ENCODE results near the gene PRPF38A.
A peak's percentile ranks its signal among the peaks of the same experiment; 100 is the strongest.
"Not testable (repeated sequence)": the region's sequence is repeated elsewhere in the genome, so short reads cannot be mapped to it uniquely, and the experiment has no call there.

Gene PRPF38A

DNA sequence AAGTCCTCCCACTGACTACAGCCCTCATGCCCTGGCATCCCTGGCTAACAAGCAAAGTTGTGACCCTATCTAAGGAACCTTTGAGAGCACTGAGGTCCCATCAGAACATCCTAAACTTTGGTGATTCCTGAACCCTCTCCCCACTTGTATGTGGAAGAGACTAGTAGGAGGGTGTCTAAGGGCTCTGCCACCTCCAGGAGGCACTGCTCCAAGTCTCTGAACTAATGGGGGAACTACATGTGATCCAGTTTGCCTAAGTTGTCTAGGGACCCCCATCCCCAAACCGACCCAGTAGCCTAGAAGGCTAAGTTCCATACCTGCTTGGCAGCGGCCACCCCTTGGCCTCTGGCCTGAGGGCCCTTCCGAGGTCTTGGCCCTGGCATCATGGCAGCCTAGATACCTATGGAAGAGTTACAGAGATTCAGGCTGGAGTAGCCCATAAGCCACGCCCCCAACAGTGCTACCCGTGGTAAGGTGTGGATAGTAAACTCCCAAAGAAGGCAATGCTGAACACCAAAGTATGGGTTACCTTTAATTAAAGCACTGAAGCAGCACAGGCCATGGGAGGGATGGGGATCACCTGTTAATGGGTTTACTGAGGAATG is 40.1 kb upstream of the PRPF38A start:
- H3K9ac ChIP-seq (ENCODE audit: low read depth in 1 of 2, low read length in 2 of 2), result no peak overlapping the region
- H3K4me3 ChIP-seq (ENCODE audit: low read length in 2 of 2), result peak overlapping the region; percentile 71 to 85
- H3K36me3 ChIP-seq (ENCODE audit: control insufficient read depth in 2 of 2, insufficient read depth in 2 of 2, low read length in 2 of 2), result peaks cover 25 to 32% of the 10 kb centered on the region in 2 donors

DNA sequence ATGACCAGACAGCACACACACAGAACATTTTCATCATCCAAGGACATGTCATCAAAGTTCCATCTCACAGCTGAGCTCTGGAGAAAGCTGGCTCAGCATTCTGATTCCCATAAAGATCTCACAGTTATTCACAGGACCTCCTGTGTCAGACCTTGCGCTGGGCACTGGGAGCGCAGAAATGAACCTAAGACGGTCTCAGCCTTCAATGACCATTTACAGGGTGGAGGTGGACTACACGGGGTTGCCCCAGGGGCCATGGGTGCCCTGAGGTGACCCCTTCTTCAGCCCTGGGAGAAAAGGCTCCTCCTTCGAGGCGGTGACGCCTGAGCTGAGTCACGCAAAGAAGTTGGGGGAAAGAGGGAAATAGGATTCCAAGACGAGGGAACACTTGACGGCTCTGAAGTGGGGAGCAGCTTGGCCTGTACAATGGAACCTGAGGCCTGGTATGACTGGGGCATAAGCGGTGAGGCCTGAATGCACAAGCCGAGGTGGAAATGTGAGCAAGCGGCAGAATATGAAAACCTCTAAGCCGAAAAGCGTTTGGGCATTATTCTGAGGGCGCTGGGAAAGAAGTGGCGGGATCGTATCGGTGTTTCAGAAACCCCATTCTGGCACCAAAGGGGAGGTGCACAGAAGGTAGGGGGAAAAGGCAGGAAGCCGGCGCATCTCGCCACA is 39.2 kb upstream of the PRPF38A start:
- peaks cover 17 to 24% of the 10 kb centered on the region in 2 donors for H3K36me3 ChIP-seq (ENCODE audit: control insufficient read depth in 2 of 2, insufficient read depth in 2 of 2, low read length in 2 of 2)
- H3K27me3 ChIP-seq (ENCODE audit: control insufficient read depth in 2 of 2, insufficient read depth in 2 of 2, low read length in 2 of 2), result no peaks in the 10 kb centered on the region
- H3K9ac ChIP-seq (ENCODE audit: low read depth in 1 of 2, low read length in 2 of 2), result peak overlapping the region; percentile 87 to 96
- no peaks in the 10 kb centered on the region for H3K9me3 ChIP-seq (ENCODE audit: control insufficient read depth in 2 of 2, low read length in 2 of 2)
- peaks cover 14% of the 10 kb centered on the region in 2 donors for H3K4me1 ChIP-seq (ENCODE audit: control insufficient read depth in 2 of 2, insufficient read depth in 2 of 2, low read length in 2 of 2)
- H3K27ac ChIP-seq (ENCODE audit: low read depth in 2 of 2, low read length in 2 of 2), result peak overlapping the region; percentile 93 to 97
- peak overlapping the region; percentile 71 to 85 for H3K4me3 ChIP-seq (ENCODE audit: low read length in 2 of 2)

More for the DNA sequence above, 40.1 kb upstream of the PRPF38A start:
- no peaks in the 10 kb centered on the region for H3K27me3 ChIP-seq (ENCODE audit: control insufficient read depth in 2 of 2, insufficient read depth in 2 of 2, low read length in 2 of 2)
- peaks cover 14% of the 10 kb centered on the region in 2 donors for H3K4me1 ChIP-seq (ENCODE audit: control insufficient read depth in 2 of 2, insufficient read depth in 2 of 2, low read length in 2 of 2)
- H3K9me3 ChIP-seq (ENCODE audit: control insufficient read depth in 2 of 2, low read length in 2 of 2), result no peaks in the 10 kb centered on the region
- peak overlapping the region; percentile 93 to 97 for H3K27ac ChIP-seq (ENCODE audit: low read depth in 2 of 2, low read length in 2 of 2)

DNA sequence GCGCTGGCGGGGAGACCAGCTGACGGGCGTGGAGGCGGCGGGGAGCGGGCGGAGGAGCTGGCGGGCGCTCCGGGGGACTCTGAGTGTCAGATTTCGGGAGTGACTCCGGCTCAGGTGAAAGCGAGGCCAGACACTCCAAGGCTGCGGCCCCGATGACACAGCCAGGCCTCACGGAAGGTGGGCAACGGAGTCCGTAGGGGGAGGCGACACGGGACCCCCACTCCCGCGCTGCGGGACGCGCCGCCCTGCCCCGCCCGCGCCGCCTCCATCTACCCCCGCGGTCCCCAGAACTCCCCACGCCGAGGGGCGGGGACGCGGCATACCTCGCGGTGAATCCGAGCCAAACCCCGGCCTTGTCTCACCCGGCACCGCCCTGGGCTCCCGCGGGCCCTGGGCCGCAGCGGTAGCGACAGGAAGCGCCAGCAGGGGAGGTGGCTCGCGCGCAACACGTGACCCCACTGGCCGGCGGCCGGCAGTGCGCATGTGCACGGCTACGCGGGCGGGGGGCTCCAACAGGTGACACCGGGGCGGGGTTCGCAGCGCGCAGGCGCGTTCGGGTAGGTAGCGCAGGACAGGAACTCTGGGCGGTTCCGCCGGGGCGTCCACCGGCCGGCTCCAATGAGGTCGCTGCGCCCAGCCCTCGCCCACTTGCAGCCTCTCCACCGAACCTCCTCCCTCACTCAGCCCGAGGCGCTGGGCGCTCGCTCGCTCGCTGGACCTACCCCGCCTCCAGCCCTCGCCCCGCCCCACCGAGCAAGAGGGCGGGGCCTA is 38.5 kb upstream of the PRPF38A start, which contains the start of gene CC2D1B:
CC2D1B (minus strand) TSS at position 460 of the 771 bp plus-strand sequence. CDS start 1,585 bp downstream, outside the sequence.
- H3K9me3 ChIP-seq (ENCODE audit: control insufficient read depth in 2 of 2, low read length in 2 of 2), result no peaks in the 10 kb centered on the region
- peak within 1 kb of the TSS; percentile 87 to 96 for H3K9ac ChIP-seq (ENCODE audit: low read depth in 1 of 2, low read length in 2 of 2)
- peaks cover 10 to 17% of the 10 kb centered on the region in 2 donors for H3K36me3 ChIP-seq (ENCODE audit: control insufficient read depth in 2 of 2, insufficient read depth in 2 of 2, low read length in 2 of 2)
- H3K27ac ChIP-seq (ENCODE audit: low read depth in 2 of 2, low read length in 2 of 2), result peak within 1 kb of the TSS; percentile 93 to 97
- H3K27me3 ChIP-seq (ENCODE audit: control insufficient read depth in 2 of 2, insufficient read depth in 2 of 2, low read length in 2 of 2), result no peaks in the 10 kb centered on the region
- peak within 1 kb of the TSS; percentile 71 to 85 for H3K4me3 ChIP-seq (ENCODE audit: low read length in 2 of 2)
- peaks cover 14% of the 10 kb centered on the region in 2 donors for H3K4me1 ChIP-seq (ENCODE audit: control insufficient read depth in 2 of 2, insufficient read depth in 2 of 2, low read length in 2 of 2)

DNA sequence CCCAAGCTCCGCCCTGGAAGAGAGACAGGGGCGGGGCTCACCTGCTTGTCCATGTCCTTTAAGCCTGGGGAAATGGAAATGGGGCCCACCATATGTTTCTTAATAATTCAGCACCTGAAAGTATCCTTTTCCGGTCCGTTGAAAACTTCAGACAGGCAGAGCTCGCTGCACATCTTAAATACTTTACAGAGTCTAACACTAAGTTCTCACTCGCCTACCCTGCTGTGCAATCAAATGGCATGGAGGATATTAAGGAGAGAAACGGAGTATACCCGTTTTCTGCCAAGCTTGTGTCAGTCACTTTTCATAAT is 37.9 kb upstream of the PRPF38A start:
- peak overlapping the region in 1 of 2 donors; percentile 38 for H3K9ac ChIP-seq (ENCODE audit: low read depth in 1 of 2, low read length in 2 of 2)
- no peaks in the 10 kb centered on the region for H3K27me3 ChIP-seq (ENCODE audit: control insufficient read depth in 2 of 2, insufficient read depth in 2 of 2, low read length in 2 of 2)
- peak overlapping the region; percentile 93 to 97 for H3K27ac ChIP-seq (ENCODE audit: low read depth in 2 of 2, low read length in 2 of 2)
- H3K4me3 ChIP-seq (ENCODE audit: low read length in 2 of 2), result peak overlapping the region; percentile 71 to 85
- peaks cover 14% of the 10 kb centered on the region in 2 donors for H3K4me1 ChIP-seq (ENCODE audit: control insufficient read depth in 2 of 2, insufficient read depth in 2 of 2, low read length in 2 of 2)
- H3K9me3 ChIP-seq (ENCODE audit: control insufficient read depth in 2 of 2, low read length in 2 of 2), result no peaks in the 10 kb centered on the region
- H3K36me3 ChIP-seq (ENCODE audit: control insufficient read depth in 2 of 2, insufficient read depth in 2 of 2, low read length in 2 of 2), result peaks cover 4 to 11% of the 10 kb centered on the region in 2 donors

DNA sequence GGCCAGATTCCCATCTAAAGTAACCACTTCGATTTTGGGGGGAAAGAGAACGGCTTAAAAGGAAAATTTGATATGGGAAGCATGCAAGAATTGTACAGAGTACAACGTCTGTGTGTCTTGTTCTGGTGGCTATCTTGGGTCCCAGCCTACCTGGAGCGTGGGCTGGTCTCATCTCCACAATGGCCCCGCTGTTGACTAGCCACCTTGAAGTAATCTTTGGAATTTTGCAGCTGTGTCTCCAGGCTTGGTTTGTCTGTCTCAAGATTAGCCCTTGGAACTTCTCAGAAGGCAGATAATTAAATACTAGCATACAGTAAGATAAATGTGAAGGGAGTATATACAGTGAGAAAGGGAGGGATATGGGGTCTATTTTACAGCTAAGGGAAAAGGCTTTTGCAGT is 37.1 kb upstream of the PRPF38A start:
- Histone ChIP-seq H3K9ac (ENCODE audit: low read depth in 1 of 2, low read length in 2 of 2) (no peak overlapping the region), H3K36me3 (ENCODE audit: control insufficient read depth in 2 of 2, insufficient read depth in 2 of 2, low read length in 2 of 2) (peaks cover 2 to 3% of the 10 kb centered on the region in 2 donors), H3K4me3 (ENCODE audit: low read length in 2 of 2) (no peak overlapping the region), H3K4me1 (ENCODE audit: control insufficient read depth in 2 of 2, insufficient read depth in 2 of 2, low read length in 2 of 2) (peaks cover 14% of the 10 kb centered on the region in 2 donors), H3K27me3 (ENCODE audit: control insufficient read depth in 2 of 2, insufficient read depth in 2 of 2, low read length in 2 of 2) (no peaks in the 10 kb centered on the region), H3K27ac (ENCODE audit: low read depth in 2 of 2, low read length in 2 of 2) (no peak overlapping the region), H3K9me3 (ENCODE audit: control insufficient read depth in 2 of 2, low read length in 2 of 2) (no peaks in the 10 kb centered on the region)

DNA sequence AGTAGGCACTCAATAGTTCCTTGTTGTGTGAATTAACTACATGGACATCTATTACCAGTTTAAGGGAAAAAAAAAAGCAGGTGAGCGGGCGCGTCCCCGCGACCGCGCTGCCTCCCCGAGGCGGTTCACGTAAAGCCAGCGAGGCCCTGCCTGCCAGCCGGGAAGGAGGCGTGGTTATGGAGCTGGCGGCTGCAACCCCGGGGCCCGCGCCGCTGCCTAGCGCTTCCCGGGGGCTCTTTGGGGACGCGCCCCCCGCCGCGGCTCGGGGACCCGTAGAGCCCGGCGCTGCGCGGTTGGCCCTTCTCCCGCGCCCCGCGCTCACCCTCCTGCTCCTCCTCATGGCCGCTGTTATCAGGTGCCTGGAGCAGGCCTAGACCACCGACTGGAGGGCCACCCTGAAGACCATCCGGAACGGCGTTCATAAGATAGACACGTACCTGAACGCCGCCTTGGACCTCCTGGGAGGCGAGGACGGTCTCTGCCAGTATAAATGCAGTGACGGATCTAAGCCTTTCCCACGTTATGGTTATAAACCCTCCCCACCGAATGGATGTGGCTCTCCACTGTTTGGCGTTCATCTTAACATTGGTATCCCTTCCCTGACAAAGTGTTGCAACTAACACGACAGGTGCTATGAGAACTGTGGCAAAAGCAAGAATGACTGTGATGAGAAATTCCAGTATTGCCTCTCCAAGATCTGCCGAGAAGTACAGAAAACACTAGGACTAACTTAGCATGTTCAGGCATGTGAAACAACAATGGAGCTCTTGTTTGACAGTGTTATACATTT is 35.8 kb upstream of the PRPF38A start:
- peak overlapping the region; percentile 30 to 43 for H3K27ac ChIP-seq (ENCODE audit: low read depth in 2 of 2, low read length in 2 of 2)
- H3K27me3 ChIP-seq (ENCODE audit: control insufficient read depth in 2 of 2, insufficient read depth in 2 of 2, low read length in 2 of 2), result no peaks in the 10 kb centered on the region
- H3K4me3 ChIP-seq (ENCODE audit: low read length in 2 of 2), result peak overlapping the region; percentile 69 to 70
- H3K4me1 ChIP-seq (ENCODE audit: control insufficient read depth in 2 of 2, insufficient read depth in 2 of 2, low read length in 2 of 2), result peaks cover 14% of the 10 kb centered on the region in 2 donors
- H3K36me3 ChIP-seq (ENCODE audit: control insufficient read depth in 2 of 2, insufficient read depth in 2 of 2, low read length in 2 of 2), result peaks cover 0 to 3% of the 10 kb centered on the region in 2 donors
- H3K9ac ChIP-seq (ENCODE audit: low read depth in 1 of 2, low read length in 2 of 2), result peak overlapping the region; percentile 41 to 62
- no peaks in the 10 kb centered on the region for H3K9me3 ChIP-seq (ENCODE audit: control insufficient read depth in 2 of 2, low read length in 2 of 2)

DNA sequence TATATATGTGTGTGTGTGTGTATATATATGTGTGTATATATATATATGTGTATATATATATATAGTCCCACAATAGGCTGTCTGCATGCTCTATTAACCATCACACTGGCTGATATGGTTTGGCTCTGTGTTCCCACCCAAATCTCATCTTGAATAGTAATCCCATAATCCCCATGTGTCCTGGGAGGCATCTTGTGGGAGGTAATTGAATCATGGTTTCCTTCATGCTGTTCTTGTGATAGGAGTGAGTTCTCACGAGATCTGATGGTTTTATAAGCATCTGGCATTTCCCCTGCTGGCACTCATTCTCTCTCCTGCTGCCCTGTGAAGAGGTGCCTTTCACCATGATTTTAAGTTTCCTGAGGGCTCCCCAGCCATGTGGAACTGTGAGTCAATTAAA is 34.6 kb upstream of the PRPF38A start:
- H3K9me3 ChIP-seq (ENCODE audit: control insufficient read depth in 2 of 2, low read length in 2 of 2); H3K27ac ChIP-seq (ENCODE audit: low read depth in 2 of 2, low read length in 2 of 2); H3K4me1 ChIP-seq (ENCODE audit: control insufficient read depth in 2 of 2, insufficient read depth in 2 of 2, low read length in 2 of 2); H3K9ac ChIP-seq (ENCODE audit: low read depth in 1 of 2, low read length in 2 of 2); H3K36me3 ChIP-seq (ENCODE audit: control insufficient read depth in 2 of 2, insufficient read depth in 2 of 2, low read length in 2 of 2); H3K4me3 ChIP-seq (ENCODE audit: low read length in 2 of 2); H3K27me3 ChIP-seq (ENCODE audit: control insufficient read depth in 2 of 2, insufficient read depth in 2 of 2, low read length in 2 of 2): not testable (repeated sequence)

DNA sequence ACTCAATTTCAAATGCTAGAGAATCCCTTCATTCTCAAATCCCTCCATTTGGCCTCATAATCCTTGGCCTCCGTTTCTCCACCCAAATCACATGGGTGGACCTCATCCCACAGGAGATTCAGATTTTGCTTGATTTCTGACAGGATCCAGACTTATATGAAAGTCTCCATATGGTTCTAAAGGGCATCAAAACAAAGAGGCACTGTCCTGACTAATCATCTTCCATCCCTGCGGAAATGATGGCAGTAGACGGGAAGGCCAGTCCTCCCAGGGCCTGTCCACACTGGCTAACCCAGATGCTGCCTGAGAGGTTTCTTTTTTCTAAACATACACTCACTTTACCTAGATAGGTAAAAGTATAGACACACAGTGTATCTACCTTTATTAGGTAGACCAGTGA is 19.0 kb upstream of the PRPF38A start:
- Histone ChIP-seq H3K27ac (ENCODE audit: low read depth in 2 of 2, low read length in 2 of 2) (no peak overlapping the region), H3K9ac (ENCODE audit: low read depth in 1 of 2, low read length in 2 of 2) (no peak overlapping the region), H3K4me1 (ENCODE audit: control insufficient read depth in 2 of 2, insufficient read depth in 2 of 2, low read length in 2 of 2) (no peaks in the 10 kb centered on the region), H3K4me3 (ENCODE audit: low read length in 2 of 2) (no peak overlapping the region), H3K9me3 (ENCODE audit: control insufficient read depth in 2 of 2, low read length in 2 of 2) (no peaks in the 10 kb centered on the region), H3K27me3 (ENCODE audit: control insufficient read depth in 2 of 2, insufficient read depth in 2 of 2, low read length in 2 of 2) (no peaks in the 10 kb centered on the region), H3K36me3 (ENCODE audit: control insufficient read depth in 2 of 2, insufficient read depth in 2 of 2, low read length in 2 of 2) (peaks cover 2 to 8% of the 10 kb centered on the region in 2 donors)

DNA sequence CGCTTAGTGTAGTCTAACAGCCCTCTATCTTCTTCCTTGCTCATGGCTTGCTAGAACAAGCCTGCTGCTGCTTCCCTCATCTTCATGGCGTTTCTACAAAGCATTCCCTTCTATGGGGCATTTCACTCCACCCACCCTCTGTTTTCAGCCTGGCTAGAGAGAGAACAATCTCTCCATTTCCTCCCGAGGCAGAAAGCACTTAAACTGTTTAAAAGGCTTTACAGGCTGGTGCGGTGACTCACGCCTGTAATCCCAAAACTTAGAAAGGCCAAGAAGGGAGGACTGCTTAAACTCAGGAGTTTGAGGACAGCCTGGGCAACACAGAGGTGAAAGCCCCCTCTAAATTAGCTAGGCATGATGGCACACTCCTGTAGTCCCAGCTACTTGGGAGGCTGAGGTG is 17.9 kb upstream of the PRPF38A start:
- H3K27ac ChIP-seq (ENCODE audit: low read depth in 2 of 2, low read length in 2 of 2), result no peak overlapping the region
- no peak overlapping the region for H3K4me3 ChIP-seq (ENCODE audit: low read length in 2 of 2)
- no peaks in the 10 kb centered on the region for H3K27me3 ChIP-seq (ENCODE audit: control insufficient read depth in 2 of 2, insufficient read depth in 2 of 2, low read length in 2 of 2)
- H3K9me3 ChIP-seq (ENCODE audit: control insufficient read depth in 2 of 2, low read length in 2 of 2), result no peaks in the 10 kb centered on the region
- no peaks in the 10 kb centered on the region for H3K4me1 ChIP-seq (ENCODE audit: control insufficient read depth in 2 of 2, insufficient read depth in 2 of 2, low read length in 2 of 2)
- H3K9ac ChIP-seq (ENCODE audit: low read depth in 1 of 2, low read length in 2 of 2), result no peak overlapping the region
- peaks cover 2 to 8% of the 10 kb centered on the region in 2 donors for H3K36me3 ChIP-seq (ENCODE audit: control insufficient read depth in 2 of 2, insufficient read depth in 2 of 2, low read length in 2 of 2)

All from mucosa of rectum (tissue), 2 donors.